Vagina (tissue), 2 donors: Measurements from ENCODE around the gene CCNY. TPM values are rescaled to one million over a fixed set of nuclear protein-coding genes. Genes with fewer than 3 reads are reported as not detected.
"Not testable (repeated sequence)": the region's sequence is repeated elsewhere in the genome, so short reads cannot be mapped to it uniquely, and the experiment has no call there.

Experiments
- DNase-seq, 2 donors: peaks; one replicate each; pipeline ENCODE4 v3.0.0-alpha.2; 2017; ENCODE audit errors: extremely low spot score in 2 of 2
- H3K27ac ChIP-seq: fragments of 200-600 bp; sonication (generic); one replicate; pipeline ENCODE4 v1.5.1; 2019
- H3K27me3 ChIP-seq: fragments of 200-600 bp; sonication (generic); one replicate; pipeline ENCODE4 v1.5.1; 2019
- H3K36me3 ChIP-seq, 2 donors: fragments of 200-600 bp; sonication (generic); one replicate each; pipeline ENCODE4 v1.5.1; 2017 to 2019
- H3K4me1 ChIP-seq: fragments of 200-600 bp; sonication (generic); one replicate; pipeline ENCODE4 v1.5.1; 2019
- H3K4me3 ChIP-seq, 2 donors: fragments of 200-600 bp; sonication (generic); 1 replicate in 1 of 2; 2 replicates in 1 of 2; pipeline ENCODE4 v1.5.1; 2016 to 2019
- H3K9me3 ChIP-seq: fragments of 200-600 bp; sonication (generic); one replicate; pipeline ENCODE4 v1.5.1; 2019
- CTCF ChIP-seq, 3 experiments: fragments of 450-650 bp in 2 of 3; fragments of 200-600 bp in 1 of 3; sonication (generic) in 1 of 3; IDR thresholded peaks; one replicate each; pipeline ENCODE4 v1.5.1; 2017 to 2019; ENCODE audit warnings: antibody characterized with exemption in 3 of 3, mild to moderate bottlenecking in 2 of 3, moderate library complexity in 2 of 3
- POLR2A ChIP-seq, 2 donors: fragments of 450-650 bp; IDR thresholded peaks; one replicate each; pipeline ENCODE4 v1.6.1; 2017; ENCODE audit warnings: antibody characterized with exemption in 2 of 2, mild to moderate bottlenecking in 2 of 2, moderate library complexity in 2 of 2
- POLR2AphosphoS5 ChIP-seq, 2 donors: sonication (generic); formaldehyde crosslinking; IDR thresholded peaks; one replicate each; pipeline ENCODE4 v1.9.0; 2017; ENCODE audit warnings: antibody characterized with exemption in 2 of 2, mild to moderate bottlenecking in 2 of 2, low read depth in 1 of 2; ENCODE audit not compliant: insufficient read depth in 1 of 2
- intact Hi-C: fragments of 100-400 bp; cut with DNase I; formaldehyde crosslinking; loops from one replicate; pipeline ENCODE4 v1.15.1; 2023
- total RNA-seq: library from RNA; depleted of rRNA; stranded (reverse); fragments of >200 nt; gene quantifications from one replicate; pipeline ENCODE4 v1.2.3, GENCODE V29; 2016

Gene CCNY
- total RNA-seq, 1 donor from 2014 or later: 28.5 TPM

DNA sequence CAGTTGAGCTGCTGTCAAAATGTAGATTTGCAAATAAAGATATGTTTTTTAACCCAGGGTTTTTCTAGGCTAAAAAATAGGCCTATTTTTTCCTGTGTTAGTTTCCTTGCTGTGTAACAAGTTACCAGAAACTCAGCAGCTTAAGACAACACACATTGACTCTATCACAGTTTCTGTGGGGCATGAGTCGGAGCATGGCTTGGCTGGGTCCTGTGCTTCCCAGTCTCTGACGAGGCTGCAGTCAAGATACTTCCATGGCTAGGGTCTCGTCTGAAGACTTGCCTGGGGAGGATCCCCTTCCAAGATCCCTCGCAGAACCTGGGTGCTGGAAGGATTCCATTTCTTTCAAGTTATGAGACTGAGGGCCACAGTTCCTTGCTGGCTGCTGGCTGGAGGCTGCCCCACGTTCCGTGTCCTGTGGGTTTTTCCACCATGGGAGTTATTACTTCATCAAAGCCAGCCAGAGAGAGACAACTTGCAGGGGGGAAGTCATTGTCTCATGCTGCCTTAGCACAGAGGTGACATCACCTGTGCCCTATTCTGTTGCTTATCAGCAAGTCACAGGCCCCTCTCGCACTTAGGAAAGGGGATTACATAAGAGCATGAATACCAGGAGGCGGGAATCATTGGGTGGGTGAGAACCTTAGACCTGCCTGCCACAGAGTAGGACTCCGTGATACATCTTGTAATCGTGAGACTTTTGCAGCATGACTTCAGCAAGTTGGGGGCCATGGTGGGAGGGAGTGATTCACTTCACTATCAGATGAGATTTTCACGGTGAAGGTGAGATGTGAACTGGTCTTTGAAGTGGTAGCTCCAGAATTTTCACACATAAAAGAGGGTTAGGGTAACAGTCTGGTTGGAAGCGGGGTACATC is 77.9 kb downstream of the CCNY start:
- Histone ChIP-seq H3K9me3 (no peaks in the 10 kb centered on the region), H3K4me3 (no peak overlapping the region), H3K4me1 (peaks cover 46% of the 10 kb centered on the region), H3K27me3 (no peaks in the 10 kb centered on the region), H3K36me3 (no peaks in the 10 kb centered on the region), H3K27ac (no peak overlapping the region)
- no peak for TF ChIP-seq POLR2AphosphoS5 (IDR thresholded peaks at IDR 0.05; ENCODE audit: insufficient read depth in 1 of 2, low read depth in 1 of 2)
- TF ChIP-seq POLR2A (IDR thresholded peaks at IDR 0.05): no peak
- no peak for TF ChIP-seq CTCF (IDR thresholded peaks at IDR 0.05)
- no peak for DNase-seq
- intact Hi-C loops: no loop called here

DNA sequence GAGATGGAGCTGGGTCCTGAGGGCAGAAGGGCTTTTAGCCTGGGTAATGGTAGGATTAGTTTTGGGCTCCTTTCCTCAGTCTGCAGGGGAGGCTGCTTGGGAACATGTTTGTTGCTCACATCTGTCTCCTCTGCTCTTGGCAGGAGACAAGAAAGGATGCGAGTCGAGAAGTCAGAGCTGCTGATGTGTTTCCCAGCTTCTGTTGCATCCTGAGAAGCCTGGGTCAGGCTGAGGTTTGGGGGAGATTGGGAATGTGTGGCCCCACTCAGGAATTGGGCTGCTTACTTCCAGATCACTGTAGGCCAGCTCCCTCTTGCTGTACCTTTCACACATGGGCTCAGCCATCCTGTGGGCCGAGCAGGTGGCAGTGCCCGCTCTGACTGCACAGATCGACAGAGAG is 79.2 kb downstream of the CCNY start:
- intact Hi-C loops: no loop called here
- Histone ChIP-seq H3K4me3 (no peak overlapping the region), H3K27me3 (no peaks in the 10 kb centered on the region), H3K36me3 (no peaks in the 10 kb centered on the region), H3K9me3 (no peaks in the 10 kb centered on the region), H3K27ac (no peak overlapping the region), H3K4me1 (peaks cover 44% of the 10 kb centered on the region)
- TF ChIP-seq POLR2A (IDR thresholded peaks at IDR 0.05): no peak
- peak in 1 of 2 donors; percentile 55 for DNase-seq

- TF ChIP-seq POLR2A (IDR thresholded peaks at IDR 0.05): no peak
- no peak for TF ChIP-seq POLR2AphosphoS5 (IDR thresholded peaks at IDR 0.05; ENCODE audit: insufficient read depth in 1 of 2, low read depth in 1 of 2)
- no peak for TF ChIP-seq CTCF (IDR thresholded peaks at IDR 0.05)
- Histone ChIP-seq H3K27me3 (no peaks in the 10 kb centered on the region), H3K4me1 (peaks cover 48% of the 10 kb centered on the region), H3K9me3 (no peaks in the 10 kb centered on the region), H3K4me3 (no peak overlapping the region), H3K27ac (no peak overlapping the region), H3K36me3 (no peaks in the 10 kb centered on the region)
- intact Hi-C loops: no loop called here
- DNase-seq: peak in 1 of 2 donors; percentile 19
These were observed 80.5 kb downstream of the CCNY start for GRCh38 chr10:35416619-35417312.

DNA sequence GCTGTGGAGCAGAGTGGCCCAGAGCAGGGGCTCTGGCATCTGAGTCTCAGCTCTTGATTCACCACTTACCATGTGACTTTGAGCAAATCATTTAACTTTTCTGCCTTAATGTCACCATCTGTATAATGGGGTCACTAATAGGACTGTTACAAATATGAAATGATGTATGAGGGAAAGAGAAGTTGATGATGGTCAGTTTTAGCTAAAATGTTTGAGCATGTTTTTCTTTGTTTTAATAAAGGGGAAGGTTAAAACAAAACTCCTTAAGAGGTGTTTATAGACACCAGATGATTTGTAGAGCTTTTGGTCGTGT is 81.0 kb downstream of the CCNY start:
- no peak for TF ChIP-seq CTCF (IDR thresholded peaks at IDR 0.05)
- no peak for TF ChIP-seq POLR2AphosphoS5 (IDR thresholded peaks at IDR 0.05; ENCODE audit: insufficient read depth in 1 of 2, low read depth in 1 of 2)
- no peak for TF ChIP-seq POLR2A (IDR thresholded peaks at IDR 0.05)
- peaks cover 48% of the 10 kb centered on the region for H3K4me1 ChIP-seq
- H3K9me3 ChIP-seq: no peaks in the 10 kb centered on the region
- intact Hi-C loops: no loop called here
- H3K27ac ChIP-seq: no peak overlapping the region
- no peaks in the 10 kb centered on the region for H3K27me3 ChIP-seq
- H3K4me3 ChIP-seq: no peak overlapping the region
- no peak for DNase-seq
- H3K36me3 ChIP-seq: no peaks in the 10 kb centered on the region

DNA sequence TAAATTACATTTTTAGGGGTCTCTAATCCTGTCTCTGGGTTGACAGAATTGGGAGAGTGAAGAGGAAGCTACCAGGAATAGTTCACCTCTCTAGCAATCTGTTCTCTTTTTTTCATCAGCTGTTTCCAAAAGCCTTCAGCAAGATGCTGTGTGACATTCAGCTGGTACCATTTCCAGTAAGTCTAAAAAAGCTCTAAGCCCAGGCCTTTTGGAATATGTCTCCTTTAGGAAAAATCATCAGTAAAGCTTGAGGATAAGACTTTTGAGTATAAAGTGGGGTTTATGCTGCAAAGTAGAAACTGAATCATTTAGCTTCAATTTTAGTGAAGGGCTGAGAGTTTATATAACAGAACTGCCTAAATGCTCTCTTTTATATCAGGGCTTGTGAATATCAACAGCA is 81.5 kb downstream of the CCNY start:
- TF ChIP-seq POLR2A (IDR thresholded peaks at IDR 0.05): no peak
- TF ChIP-seq POLR2AphosphoS5 (IDR thresholded peaks at IDR 0.05; ENCODE audit: insufficient read depth in 1 of 2, low read depth in 1 of 2): no peak
- TF ChIP-seq CTCF (IDR thresholded peaks at IDR 0.05): no peak
- Histone ChIP-seq H3K9me3 (no peaks in the 10 kb centered on the region), H3K4me1 (peaks cover 49% of the 10 kb centered on the region), H3K36me3 (no peaks in the 10 kb centered on the region), H3K27me3 (no peaks in the 10 kb centered on the region), H3K27ac (peak overlapping the region; percentile 53), H3K4me3 (no peak overlapping the region)
- intact Hi-C loops: no loop called here
- no peak for DNase-seq

DNA sequence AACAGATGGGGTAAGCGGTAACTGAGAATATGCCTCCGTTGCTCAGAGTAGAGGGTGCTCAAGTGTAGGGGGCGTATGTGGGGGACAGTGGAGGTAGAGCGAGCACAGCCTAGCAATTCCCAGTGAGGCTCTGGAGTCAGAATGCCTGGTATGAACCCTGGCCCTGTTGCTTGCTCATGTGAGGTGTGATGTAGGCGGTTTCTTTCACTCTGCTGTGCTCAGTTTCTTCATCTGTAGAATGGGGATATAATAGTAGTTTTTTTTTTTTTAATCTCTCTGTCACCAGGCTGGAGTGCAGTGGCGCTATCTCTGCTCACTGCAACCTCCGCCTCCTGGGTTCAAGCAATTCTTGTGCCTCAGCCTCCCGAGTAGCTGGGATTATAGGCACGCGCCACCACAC is 82.3 kb downstream of the CCNY start:
- peak overlapping the region; percentile 53 for H3K27ac ChIP-seq

More for the DNA sequence above, 82.3 kb downstream of the CCNY start:
- DNase-seq, H3K9me3 ChIP-seq, H3K36me3 ChIP-seq, H3K27me3 ChIP-seq, H3K4me3 ChIP-seq, intact Hi-C loops: not testable (repeated sequence)
- peaks cover 57% of the 10 kb centered on the region for H3K4me1 ChIP-seq
